Body of pancreas (tissue), 4 donors: ENCODE data around the gene INAFM1.

Source experiments
- POLR2A ChIP-seq, 3 donors: fragments of 450-650 bp; IDR thresholded peaks; one replicate each; pipeline ENCODE4 v1.6.1; 2016; ENCODE audit warnings: antibody characterized with exemption in 3 of 3, mild to moderate bottlenecking in 2 of 3
- TF ChIP-seq, protein P1 (sequence below), 7 experiments: fragments of 450-650 bp in 4 of 7; fragments of 200-600 bp in 3 of 7; sonication (generic) in 3 of 7; IDR thresholded peaks; one replicate each; pipeline ENCODE4 v1.5.1; 2016 to 2019; ENCODE audit warnings: antibody characterized with exemption in 7 of 7

- TF ChIP-seq, protein P1, sequence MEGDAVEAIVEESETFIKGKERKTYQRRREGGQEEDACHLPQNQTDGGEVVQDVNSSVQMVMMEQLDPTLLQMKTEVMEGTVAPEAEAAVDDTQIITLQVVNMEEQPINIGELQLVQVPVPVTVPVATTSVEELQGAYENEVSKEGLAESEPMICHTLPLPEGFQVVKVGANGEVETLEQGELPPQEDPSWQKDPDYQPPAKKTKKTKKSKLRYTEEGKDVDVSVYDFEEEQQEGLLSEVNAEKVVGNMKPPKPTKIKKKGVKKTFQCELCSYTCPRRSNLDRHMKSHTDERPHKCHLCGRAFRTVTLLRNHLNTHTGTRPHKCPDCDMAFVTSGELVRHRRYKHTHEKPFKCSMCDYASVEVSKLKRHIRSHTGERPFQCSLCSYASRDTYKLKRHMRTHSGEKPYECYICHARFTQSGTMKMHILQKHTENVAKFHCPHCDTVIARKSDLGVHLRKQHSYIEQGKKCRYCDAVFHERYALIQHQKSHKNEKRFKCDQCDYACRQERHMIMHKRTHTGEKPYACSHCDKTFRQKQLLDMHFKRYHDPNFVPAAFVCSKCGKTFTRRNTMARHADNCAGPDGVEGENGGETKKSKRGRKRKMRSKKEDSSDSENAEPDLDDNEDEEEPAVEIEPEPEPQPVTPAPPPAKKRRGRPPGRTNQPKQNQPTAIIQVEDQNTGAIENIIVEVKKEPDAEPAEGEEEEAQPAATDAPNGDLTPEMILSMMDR (IDR thresholded peaks at IDR 0.05): no peak
- no peak for TF ChIP-seq POLR2A (IDR thresholded peaks at IDR 0.05)
Observed at GRCh38 chr19:47239610-47240296, 34.9 kb upstream of the INAFM1 start.
